Body of pancreas (tissue), 4 donors: ENCODE data around the gene RAP1A. TPM values are rescaled to one million over a fixed set of nuclear protein-coding genes. Genes with fewer than 3 reads are reported as not detected.
"Not testable (repeated sequence)": the region's sequence is repeated elsewhere in the genome, so short reads cannot be mapped to it uniquely, and the experiment has no call there.

Source experiments
- ATAC-seq: fragments of 150-250 bp; one replicate; pipeline ENCODE4 v1.9.1; 2016
- DNase-seq, 4 donors: peaks; one replicate each; pipeline ENCODE4 v3.0.0-alpha.2; 2019
- H3K27ac ChIP-seq, 4 donors: fragments of 200-600 bp; sonication (generic); 1 replicate in 3 of 4; 2 replicates in 1 of 4; pipeline versions ENCODE4 v1.5.1 to v1.6.1; 2016 to 2019; ENCODE audit warnings: mild to moderate bottlenecking in 1 of 4, mixed read lengths in 1 of 4, moderate library complexity in 1 of 4
- H3K27me3 ChIP-seq, 2 donors: fragments of 200-600 bp; sonication (generic); one replicate each; pipeline ENCODE4 v1.6.0; 2016; ENCODE audit warnings: mild to moderate bottlenecking in 1 of 2
- H3K36me3 ChIP-seq, 2 donors: fragments of 200-600 bp; sonication (generic); replicated peaks in 1 of 2; 2 replicates each; pipeline ENCODE4 v1.5.1; 2016; ENCODE audit warnings: low read depth in 2 of 2; ENCODE audit not compliant: insufficient read depth in 1 of 2
- H3K4me1 ChIP-seq: fragments of 200-600 bp; sonication (generic); one replicate; pipeline ENCODE4 v1.6.0; 2016
- H3K4me3 ChIP-seq, 2 donors: fragments of 200-600 bp; sonication (generic); 1 replicate in 1 of 2; 2 replicates in 1 of 2; pipeline ENCODE4 v1.5.1; 2016 to 2019
- H3K9me3 ChIP-seq, 3 donors: fragments of 200-600 bp; sonication (generic); 1 replicate in 2 of 3; 2 replicates in 1 of 3; pipeline ENCODE4 v1.5.1; 2016
- POLR2A ChIP-seq, 3 donors: fragments of 450-650 bp; IDR thresholded peaks; one replicate each; pipeline ENCODE4 v1.6.1; 2016; ENCODE audit warnings: antibody characterized with exemption in 3 of 3, mild to moderate bottlenecking in 2 of 3
- WGBS, 2 donors: methylation state at CpG; one replicate each; pipeline ENCODE4 v1.1.5; 2017; 5-methylcytosine and 5-hydroxymethylcytosine counted together
- intact Hi-C: fragments of 100-400 bp; cut with DNase I; formaldehyde crosslinking; loops from one replicate; pipeline ENCODE4 v1.15.1; 2023
- total RNA-seq, 2 donors: library from RNA; depleted of rRNA; stranded (reverse); fragments of >200 nt; gene quantifications; one replicate each; pipeline ENCODE4 v1.1.0, GENCODE V29; 2016
- TF ChIP-seq, protein P1 (sequence below), 7 experiments: fragments of 450-650 bp in 4 of 7; fragments of 200-600 bp in 3 of 7; sonication (generic) in 3 of 7; IDR thresholded peaks; one replicate each; pipeline ENCODE4 v1.5.1; 2016 to 2019; ENCODE audit warnings: antibody characterized with exemption in 7 of 7

RAP1A gene
- total RNA-seq, 2 donors from 2014 or later: 16.2 to 16.6 TPM

DNA sequence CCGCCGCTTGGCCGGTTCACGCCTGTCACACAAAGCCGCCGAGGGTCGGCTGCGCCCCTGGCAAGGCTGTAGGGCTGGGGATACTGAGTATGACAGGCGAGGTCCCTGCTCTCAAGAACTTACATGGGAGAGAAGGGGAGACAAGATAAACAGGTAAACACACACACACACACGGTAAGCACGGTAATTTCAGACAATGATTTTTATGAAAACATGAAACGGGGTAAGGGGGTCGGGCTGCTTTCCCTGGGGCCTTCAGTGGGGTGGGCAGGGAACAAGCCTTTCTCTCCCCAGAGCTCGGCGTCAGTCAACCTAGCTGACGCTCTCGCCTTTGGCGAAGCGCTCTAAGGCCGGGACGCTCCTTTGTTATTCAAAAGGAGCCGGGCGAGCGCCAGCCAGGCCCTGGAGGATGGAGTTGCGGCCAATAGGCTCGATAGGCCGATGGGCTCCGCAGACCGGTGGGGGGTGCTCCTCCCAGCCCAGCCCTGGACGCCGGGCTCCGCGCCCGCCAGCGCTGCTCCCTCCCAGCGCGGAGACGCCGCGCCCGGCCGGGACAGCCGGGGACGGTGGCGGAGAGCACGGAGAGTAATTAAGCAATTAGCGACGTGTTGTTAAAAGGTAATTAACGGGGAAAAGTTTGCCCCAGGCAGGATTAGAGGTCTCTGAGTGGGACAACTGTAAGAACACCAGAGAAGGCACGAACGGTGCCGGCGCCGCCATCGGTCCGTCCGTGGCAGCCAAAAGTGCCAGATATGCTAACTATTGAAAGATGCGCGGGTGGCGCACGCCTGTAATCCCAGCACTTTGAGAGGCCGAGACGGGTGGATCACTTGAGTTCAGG lies 120.6 kb downstream of the RAP1A start:
- WGBS, 2 donors: 1 to 2% methylated on average over 27 to 63 of the region's 63 CpGs
- Histone ChIP-seq H3K36me3 (no peaks in the 10 kb centered on the region), H3K27ac (peak overlapping the region in 3 of 4 donors; percentile 70 to 86 (median 78)), H3K4me1 (peaks cover 31% of the 10 kb centered on the region), H3K27me3 (no peaks in the 10 kb centered on the region), H3K9me3 (no peaks in the 10 kb centered on the region), H3K4me3 (peak overlapping the region; percentile 12 to 39)
- intact Hi-C loops: no loop called here
- peak; percentile 15 for ATAC-seq
- TF ChIP-seq, protein P1, sequence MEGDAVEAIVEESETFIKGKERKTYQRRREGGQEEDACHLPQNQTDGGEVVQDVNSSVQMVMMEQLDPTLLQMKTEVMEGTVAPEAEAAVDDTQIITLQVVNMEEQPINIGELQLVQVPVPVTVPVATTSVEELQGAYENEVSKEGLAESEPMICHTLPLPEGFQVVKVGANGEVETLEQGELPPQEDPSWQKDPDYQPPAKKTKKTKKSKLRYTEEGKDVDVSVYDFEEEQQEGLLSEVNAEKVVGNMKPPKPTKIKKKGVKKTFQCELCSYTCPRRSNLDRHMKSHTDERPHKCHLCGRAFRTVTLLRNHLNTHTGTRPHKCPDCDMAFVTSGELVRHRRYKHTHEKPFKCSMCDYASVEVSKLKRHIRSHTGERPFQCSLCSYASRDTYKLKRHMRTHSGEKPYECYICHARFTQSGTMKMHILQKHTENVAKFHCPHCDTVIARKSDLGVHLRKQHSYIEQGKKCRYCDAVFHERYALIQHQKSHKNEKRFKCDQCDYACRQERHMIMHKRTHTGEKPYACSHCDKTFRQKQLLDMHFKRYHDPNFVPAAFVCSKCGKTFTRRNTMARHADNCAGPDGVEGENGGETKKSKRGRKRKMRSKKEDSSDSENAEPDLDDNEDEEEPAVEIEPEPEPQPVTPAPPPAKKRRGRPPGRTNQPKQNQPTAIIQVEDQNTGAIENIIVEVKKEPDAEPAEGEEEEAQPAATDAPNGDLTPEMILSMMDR (IDR thresholded peaks at IDR 0.05): no peak
- TF ChIP-seq POLR2A (IDR thresholded peaks at IDR 0.05): no peak
- peak; percentile 36 to 55 (median 48) for DNase-seq

DNA sequence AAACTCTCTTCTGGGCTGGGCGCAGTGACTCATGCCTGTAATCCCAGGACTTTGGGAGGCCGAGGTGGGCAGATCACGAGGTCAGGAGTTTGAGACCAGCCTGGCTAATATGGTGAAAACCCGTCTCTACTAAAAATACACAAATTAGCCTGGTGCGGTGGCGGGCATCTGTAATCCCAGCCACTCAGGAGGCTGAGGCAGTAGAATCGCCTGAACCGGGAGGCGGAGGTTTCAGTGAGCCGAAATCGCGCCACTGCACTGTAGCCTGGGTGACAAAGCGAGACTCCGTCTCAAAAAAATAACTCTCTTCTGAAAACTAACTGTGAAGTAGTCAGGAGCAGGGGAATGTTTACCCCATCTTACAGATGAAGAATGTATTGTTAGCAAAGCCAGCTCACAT lies 122.7 kb downstream of the RAP1A start:
- peaks cover 31% of the 10 kb centered on the region for H3K4me1 ChIP-seq
- intact Hi-C loops, H3K27me3 ChIP-seq, H3K36me3 ChIP-seq, DNase-seq, H3K9me3 ChIP-seq, H3K4me3 ChIP-seq, ATAC-seq, H3K27ac ChIP-seq: not testable (repeated sequence)
- WGBS, 2 donors: 90 to 96% methylated on average over 14 of the region's 14 CpGs

DNA sequence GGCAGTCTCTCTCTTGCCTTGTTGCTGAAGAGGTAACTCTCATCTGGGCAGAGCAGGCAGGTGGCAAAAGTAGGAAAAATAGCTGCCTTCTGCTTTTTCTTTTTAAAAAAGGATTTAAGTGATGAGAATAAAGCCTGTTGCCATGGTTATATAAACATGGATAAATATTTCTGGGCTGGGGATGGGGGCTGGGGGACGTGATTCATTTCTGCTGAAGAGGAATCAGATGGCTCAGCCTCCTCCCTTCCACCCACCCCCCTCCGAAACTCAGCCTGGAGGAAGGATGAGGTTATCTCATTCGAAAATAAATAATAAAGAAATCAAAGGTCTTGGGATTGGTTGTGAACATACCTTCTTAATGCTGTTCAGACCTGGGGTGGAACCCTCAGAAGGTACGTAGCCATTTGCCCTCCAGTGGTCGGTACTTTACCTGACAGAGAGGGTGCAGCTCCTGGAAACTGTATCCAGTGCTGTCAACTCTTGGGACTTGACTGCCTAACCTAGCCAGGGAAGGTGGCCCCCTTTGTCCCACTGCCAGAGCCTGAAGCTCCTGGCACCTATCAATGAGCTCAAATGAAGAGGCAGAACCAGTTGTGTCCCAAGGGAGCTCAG lies 123.5 kb downstream of the RAP1A start:
- TF ChIP-seq, protein P1 (IDR thresholded peaks at IDR 0.05): no peak
- no peak for TF ChIP-seq POLR2A (IDR thresholded peaks at IDR 0.05)
- no peak overlapping the region for H3K4me3 ChIP-seq
- DNase-seq: no peak
- no peaks in the 10 kb centered on the region for H3K36me3 ChIP-seq
- H3K27me3 ChIP-seq: no peaks in the 10 kb centered on the region
- intact Hi-C loops: no loop called here
- H3K9me3 ChIP-seq: no peaks in the 10 kb centered on the region
- no peak for ATAC-seq
- H3K27ac ChIP-seq: no peak overlapping the region
- WGBS, 2 donors: 64 to 69% methylated on average over 5 of the region's 5 CpGs
- peaks cover 25% of the 10 kb centered on the region for H3K4me1 ChIP-seq

DNA sequence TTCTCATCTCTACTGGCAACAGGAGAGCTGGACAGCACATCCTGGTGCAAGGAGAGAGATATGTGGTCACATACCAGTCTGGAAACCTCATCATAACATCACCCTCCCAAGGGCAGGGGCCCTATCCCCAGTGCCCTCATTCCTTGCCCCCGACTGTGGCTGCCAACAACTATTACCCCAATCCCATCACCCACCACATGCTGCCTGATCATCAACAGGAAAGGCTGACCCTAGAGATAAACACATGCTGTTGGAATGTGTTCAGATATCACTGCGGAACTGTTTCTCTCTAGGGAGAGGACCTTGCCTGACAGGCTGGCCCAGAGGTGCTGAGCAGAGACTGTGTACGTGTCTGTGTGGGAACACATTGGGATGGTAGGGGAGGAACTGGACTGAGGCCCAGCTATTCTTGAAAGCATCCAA lies 124.1 kb downstream of the RAP1A start:
- DNase-seq: no peak
- Histone ChIP-seq H3K27me3 (no peaks in the 10 kb centered on the region), H3K4me3 (no peak overlapping the region), H3K36me3 (no peaks in the 10 kb centered on the region), H3K9me3 (no peaks in the 10 kb centered on the region), H3K27ac (no peak overlapping the region), H3K4me1 (peaks cover 18% of the 10 kb centered on the region)
- WGBS, 2 donors: 56 to 61% methylated on average over 3 of the region's 3 CpGs
- intact Hi-C loops: no loop called here
- no peak for ATAC-seq
- TF ChIP-seq POLR2A (IDR thresholded peaks at IDR 0.05): no peak
- TF ChIP-seq, protein P1 (IDR thresholded peaks at IDR 0.05): no peak

DNA sequence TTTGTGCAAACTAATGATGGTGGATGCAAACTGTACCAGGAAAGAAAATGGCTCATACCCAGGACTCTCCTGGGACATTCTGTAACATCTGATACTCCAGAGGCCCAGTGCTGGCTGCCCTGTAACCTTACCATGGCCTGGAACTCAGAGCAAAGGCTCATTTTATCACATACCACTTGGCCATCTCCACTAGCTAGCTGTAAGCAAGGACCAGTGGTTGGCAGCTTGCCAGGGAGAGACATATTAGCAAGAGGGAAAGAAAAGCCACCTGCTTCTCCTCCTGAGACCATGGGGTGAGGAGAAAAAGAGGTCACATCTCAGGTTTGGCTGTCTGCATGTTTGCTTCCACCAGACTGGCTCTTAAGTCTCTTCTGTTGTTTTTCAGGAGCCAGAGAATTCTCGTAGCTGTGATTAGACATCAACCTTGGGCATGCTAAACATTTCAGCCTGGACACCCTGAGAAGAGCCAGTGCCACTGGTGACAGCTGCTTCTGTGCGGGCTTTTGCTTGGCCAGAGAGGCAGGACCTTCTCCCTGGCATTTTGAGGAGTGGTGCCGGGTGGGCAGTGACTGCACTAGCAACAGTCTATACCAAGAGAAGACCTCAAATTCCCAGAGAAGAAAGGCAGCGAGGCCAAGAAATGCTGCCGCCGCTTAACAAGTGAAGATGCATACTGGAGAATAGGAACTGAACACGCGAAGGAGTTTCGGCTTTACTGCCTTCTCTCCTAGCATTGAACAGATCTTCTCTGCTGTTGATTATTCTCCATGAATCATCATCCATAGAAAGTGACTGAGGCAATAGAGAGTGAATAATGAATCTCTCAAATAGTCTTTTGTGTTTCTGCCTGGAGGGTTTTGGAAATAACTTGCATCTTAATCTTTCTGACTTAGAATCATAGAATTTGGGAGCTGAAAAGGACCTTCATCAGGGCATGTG lies 126.4 kb downstream of the RAP1A start:
- H3K27ac ChIP-seq: no peak overlapping the region
- WGBS, 2 donors: 89 to 91% methylated on average over 9 of the region's 9 CpGs
- no peaks in the 10 kb centered on the region for H3K27me3 ChIP-seq
- no peak for DNase-seq
- intact Hi-C loops: no loop called here
- no peaks in the 10 kb centered on the region for H3K9me3 ChIP-seq
- H3K36me3 ChIP-seq: no peaks in the 10 kb centered on the region
- TF ChIP-seq, protein P1 (IDR thresholded peaks at IDR 0.05): no peak
- no peak for TF ChIP-seq POLR2A (IDR thresholded peaks at IDR 0.05)
- ATAC-seq: no peak
- no peak overlapping the region for H3K4me3 ChIP-seq
- no peaks in the 10 kb centered on the region for H3K4me1 ChIP-seq
